Neuronal stem cell (in vitro differentiated cells): Measurements from ENCODE around the gene KLF5.

Experiments
- DNase-seq: peaks from one replicate; pipeline ENCODE4 v3.0.0-alpha.2; 2013; ENCODE audit warnings: low spot score
- H2AFZ ChIP-seq: one replicate; pipeline ENCODE4 v1.6.1; 2013; ENCODE audit warnings: mild to moderate bottlenecking, low read length, inconsistent platforms
- H2AK5ac ChIP-seq: 2 replicates; pipeline ENCODE4 v1.6.1; 2013; ENCODE audit warnings: low read depth, mild to moderate bottlenecking, inconsistent platforms, low read length, moderate library complexity, mixed read lengths
- H2BK120ac ChIP-seq: 2 replicates; pipeline ENCODE4 v1.6.1; 2013; ENCODE audit warnings: low read depth, mild to moderate bottlenecking, inconsistent platforms, low read length, moderate library complexity, mixed read lengths
- H2BK12ac ChIP-seq: one replicate; pipeline ENCODE4 v1.6.1; 2013; ENCODE audit warnings: low read length, inconsistent platforms
- H2BK15ac ChIP-seq: 2 replicates; pipeline ENCODE4 v1.6.1; 2013; ENCODE audit warnings: mild to moderate bottlenecking, low read length, inconsistent platforms, mixed read lengths
- H2BK5ac ChIP-seq: one replicate; pipeline ENCODE4 v1.6.1; 2013; ENCODE audit warnings: inconsistent platforms, mild to moderate bottlenecking, low read length, moderate library complexity
- H3K14ac ChIP-seq: one replicate; pipeline ENCODE4 v1.6.1; 2013; ENCODE audit warnings: low read length, inconsistent platforms
- H3K18ac ChIP-seq: 2 replicates; pipeline ENCODE4 v1.6.1; 2013; ENCODE audit warnings: low read length, inconsistent platforms
- H3K23ac ChIP-seq: 2 replicates; pipeline ENCODE4 v1.6.1; 2013; ENCODE audit warnings: low read depth, mild to moderate bottlenecking, mixed read lengths, low read length, inconsistent platforms; ENCODE audit not compliant: poor library complexity
- H3K27ac ChIP-seq: replicated peaks from 3 replicates; pipeline ENCODE4 v1.5.1; 2013; ENCODE audit warnings: low read length, inconsistent platforms
- H3K27me3 ChIP-seq, 3 experiments: 2 replicates each; pipeline ENCODE4 v1.6.1; 2013; ENCODE audit warnings: low read length in 3 of 3, mild to moderate bottlenecking in 2 of 3, inconsistent platforms in 1 of 3, low read depth in 1 of 3, mixed read lengths in 1 of 3, moderate library complexity in 1 of 3; ENCODE audit not compliant: control insufficient read depth in 3 of 3, insufficient read depth in 3 of 3
- H3K36me3 ChIP-seq, 2 donors: replicated peaks in 1 of 2; 2 replicates each; pipeline ENCODE4 v1.6.1; 2013; ENCODE audit warnings: low read length in 2 of 2; ENCODE audit not compliant: control insufficient read depth in 2 of 2, insufficient read depth in 2 of 2
- H3K4ac ChIP-seq: 2 replicates; pipeline ENCODE4 v1.6.1; 2013; ENCODE audit warnings: inconsistent platforms, mild to moderate bottlenecking, low read length, moderate library complexity
- H3K4me1 ChIP-seq, 2 donors: 1 replicate in 1 of 2; 2 replicates in 1 of 2; pipeline ENCODE4 v1.6.1; 2013; ENCODE audit warnings: low read length in 2 of 2, low read depth in 1 of 2; ENCODE audit not compliant: control insufficient read depth in 2 of 2, insufficient read depth in 1 of 2
- H3K4me2 ChIP-seq: one replicate; pipeline ENCODE4 v1.6.1; 2013; ENCODE audit warnings: mild to moderate bottlenecking, low read length, inconsistent platforms; ENCODE audit not compliant: insufficient read depth, poor library complexity, severe bottlenecking
- H3K4me3 ChIP-seq, 2 donors: 2 replicates each; pipeline ENCODE4 v1.5.1; 2013; ENCODE audit warnings: low read length in 2 of 2, mild to moderate bottlenecking in 2 of 2, inconsistent platforms in 1 of 2, moderate library complexity in 1 of 2
- H3K79me1 ChIP-seq: one replicate; pipeline ENCODE4 v1.6.1; 2013; ENCODE audit warnings: low read depth, mild to moderate bottlenecking, inconsistent platforms, low read length, moderate library complexity
- H3K9ac ChIP-seq: one replicate; pipeline ENCODE4 v1.6.1; 2013; ENCODE audit warnings: mild to moderate bottlenecking, low read depth, low read length, inconsistent platforms; ENCODE audit not compliant: poor library complexity
- H3K9me3 ChIP-seq, 2 donors: replicated peaks in 1 of 2; 2 replicates each; pipeline versions ENCODE3 to v1.6.1; 2013; ENCODE audit warnings: low read length in 2 of 2, mild to moderate bottlenecking in 2 of 2, inconsistent platforms in 1 of 2, low read depth in 1 of 2, mixed read lengths in 1 of 2, moderate library complexity in 1 of 2; ENCODE audit not compliant: control insufficient read depth in 2 of 2, insufficient read depth in 1 of 2
- H4K8ac ChIP-seq: one replicate; pipeline ENCODE4 v1.6.1; 2013; ENCODE audit warnings: low read depth, mild to moderate bottlenecking, inconsistent platforms, low read length, moderate library complexity
- H4K91ac ChIP-seq: one replicate; pipeline ENCODE4 v1.6.1; 2013; ENCODE audit warnings: low read length, low read depth, mild to moderate bottlenecking, inconsistent platforms; ENCODE audit not compliant: poor library complexity
- WGBS, 2 donors: extraction: QIAGEN DNeasy Blood & Tissue Kit; methylation state at CpG; one replicate each; pipeline ENCODE4 v1.1.7; 2013; ENCODE audit warnings: missing lambda C conversion rate in 2 of 2, mixed read lengths in 1 of 2; ENCODE audit not compliant: insufficient read length in 2 of 2, insufficient replicate concordance in 1 of 2; ENCODE audit errors: extremely low coverage in 2 of 2; 5-methylcytosine and 5-hydroxymethylcytosine counted together

Gene KLF5

GRCh38 chr13:73074014-73074413 lies 15.2 kb downstream of the KLF5 start:
- no peak overlapping the region for H3K4me3 ChIP-seq
- no peak overlapping the region for H3K27ac ChIP-seq
- no peak overlapping the region for H2BK12ac ChIP-seq
- H3K9me3 ChIP-seq, result no peaks in the 10 kb centered on the region
- H3K27me3 ChIP-seq, result no peaks in the 10 kb centered on the region
- H3K14ac ChIP-seq, result no peak overlapping the region
- no peak overlapping the region for H3K4me2 ChIP-seq
- H3K9ac ChIP-seq, result no peak overlapping the region
- H3K79me1 ChIP-seq, result peaks cover 1% of the 10 kb centered on the region
- H4K8ac ChIP-seq, result no peak overlapping the region
- H2AFZ ChIP-seq, result no peak overlapping the region
- H2AK5ac ChIP-seq, result no peak overlapping the region
- no peak overlapping the region for H3K18ac ChIP-seq
- no peaks in the 10 kb centered on the region for H3K36me3 ChIP-seq
- H2BK15ac ChIP-seq, result no peak overlapping the region
- no peak overlapping the region for H2BK5ac ChIP-seq
- peaks cover 4 to 9% of the 10 kb centered on the region in 2 donors for H3K4me1 ChIP-seq
- H3K4ac ChIP-seq, result no peak overlapping the region
- H4K91ac ChIP-seq, result no peak overlapping the region
- H3K23ac ChIP-seq, result no peak overlapping the region
- no peak overlapping the region for H2BK120ac ChIP-seq
- WGBS, 2 donors, result no CpG with 5 or more reads among the region's 2 CpGs
- no peak for DNase-seq

DNA sequence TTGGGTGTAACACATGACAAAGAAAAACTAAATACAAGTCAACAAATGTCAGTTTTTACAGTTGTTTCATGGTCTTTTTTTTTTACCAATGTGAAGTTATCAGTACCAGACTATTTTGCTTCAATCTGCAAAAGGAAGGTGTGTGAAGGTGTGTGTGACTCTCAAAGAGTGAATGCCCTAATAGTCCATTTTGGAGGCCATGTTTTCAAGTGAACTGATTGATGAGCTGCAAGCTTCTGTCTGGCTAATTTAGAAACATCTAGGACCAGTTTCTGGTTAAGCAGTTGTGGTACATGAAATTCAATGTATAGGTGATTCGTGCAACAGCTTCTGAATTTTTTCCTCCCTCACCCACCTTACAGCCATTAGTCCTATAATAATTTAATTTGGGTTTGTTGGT lies 16.1 kb downstream of the KLF5 start:
- no peaks in the 10 kb centered on the region for H3K9me3 ChIP-seq
- no peaks in the 10 kb centered on the region for H3K36me3 ChIP-seq
- H2AFZ ChIP-seq, result no peak overlapping the region
- H2BK120ac ChIP-seq, result no peak overlapping the region
- peaks cover 1% of the 10 kb centered on the region for H3K79me1 ChIP-seq
- no peak overlapping the region for H3K23ac ChIP-seq
- H2BK15ac ChIP-seq, result no peak overlapping the region
- H3K9ac ChIP-seq, result no peak overlapping the region
- no peak overlapping the region for H3K14ac ChIP-seq
- H4K8ac ChIP-seq, result no peak overlapping the region
- no peak overlapping the region for H2BK5ac ChIP-seq
- H3K4ac ChIP-seq, result no peak overlapping the region
- H3K4me1 ChIP-seq, result peaks cover 4 to 9% of the 10 kb centered on the region in 2 donors
- H3K27ac ChIP-seq, result no peak overlapping the region
- H3K18ac ChIP-seq, result no peak overlapping the region
- H3K4me3 ChIP-seq, result no peak overlapping the region
- WGBS, 2 donors, result no CpG with 5 or more reads among the region's 1 CpG
- H3K4me2 ChIP-seq, result no peak overlapping the region
- no peaks in the 10 kb centered on the region for H3K27me3 ChIP-seq
- no peak overlapping the region for H4K91ac ChIP-seq
- no peak overlapping the region for H2AK5ac ChIP-seq
- no peak for DNase-seq
- H2BK12ac ChIP-seq, result no peak overlapping the region

DNA sequence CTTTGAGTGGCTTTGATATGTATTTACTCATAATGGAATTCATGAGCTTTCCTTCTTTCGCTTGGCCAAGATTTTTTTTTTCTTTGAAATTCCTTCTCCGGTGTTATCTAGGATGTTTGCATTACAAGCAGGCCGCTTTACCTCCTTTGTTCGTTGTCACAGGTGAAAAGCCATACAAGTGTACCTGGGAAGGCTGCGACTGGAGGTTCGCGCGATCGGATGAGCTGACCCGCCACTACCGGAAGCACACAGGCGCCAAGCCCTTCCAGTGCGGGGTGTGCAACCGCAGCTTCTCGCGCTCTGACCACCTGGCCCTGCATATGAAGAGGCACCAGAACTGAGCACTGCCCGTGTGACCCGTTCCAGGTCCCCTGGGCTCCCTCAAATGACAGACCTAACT lies 16.7 kb downstream of the KLF5 start:
- no CpG with 5 or more reads among the region's 18 CpGs for WGBS, 2 donors
- Histone ChIP-seq H3K4me2 (no peak overlapping the region), H3K18ac (peak overlapping the region; percentile 80), H3K4ac (no peak overlapping the region), H2BK15ac (no peak overlapping the region), H3K4me1 (peaks cover 4 to 9% of the 10 kb centered on the region in 2 donors), H3K27me3 (no peaks in the 10 kb centered on the region), H4K91ac (no peak overlapping the region), H2AFZ (peak overlapping the region; percentile 29), H3K9me3 (no peaks in the 10 kb centered on the region), H3K4me3 (no peak overlapping the region), H3K9ac (no peak overlapping the region), H3K23ac (no peak overlapping the region), H3K36me3 (no peaks in the 10 kb centered on the region), H2BK5ac (no peak overlapping the region), H2BK12ac (no peak overlapping the region), H4K8ac (no peak overlapping the region), H2BK120ac (no peak overlapping the region), H3K79me1 (peaks cover 1% of the 10 kb centered on the region), H2AK5ac (no peak overlapping the region), H3K27ac (no peak overlapping the region), H3K14ac (no peak overlapping the region)
- DNase-seq, result no peak

- H2AFZ ChIP-seq, result no peak overlapping the region
- no peak overlapping the region for H4K91ac ChIP-seq
- no peaks in the 10 kb centered on the region for H3K9me3 ChIP-seq
- peaks cover 4 to 9% of the 10 kb centered on the region in 2 donors for H3K4me1 ChIP-seq
- no peak overlapping the region for H4K8ac ChIP-seq
- H3K4me2 ChIP-seq, result no peak overlapping the region
- peaks cover 1% of the 10 kb centered on the region for H3K79me1 ChIP-seq
- no peak overlapping the region for H2AK5ac ChIP-seq
- H3K27me3 ChIP-seq, result no peaks in the 10 kb centered on the region
- no peak overlapping the region for H3K18ac ChIP-seq
- no peak overlapping the region for H3K23ac ChIP-seq
- H3K14ac ChIP-seq, result no peak overlapping the region
- no peak overlapping the region for H2BK120ac ChIP-seq
- H3K4ac ChIP-seq, result no peak overlapping the region
- no peak overlapping the region for H2BK12ac ChIP-seq
- H3K27ac ChIP-seq, result no peak overlapping the region
- H3K9ac ChIP-seq, result no peak overlapping the region
- no peaks in the 10 kb centered on the region for H3K36me3 ChIP-seq
- no peak overlapping the region for H2BK5ac ChIP-seq
- no peak for DNase-seq
- H3K4me3 ChIP-seq, result no peak overlapping the region
- no CpG with 5 or more reads among the region's 2 CpGs for WGBS, 2 donors
- H2BK15ac ChIP-seq, result no peak overlapping the region
Observed at GRCh38 chr13:73075954-73076353, 17.1 kb downstream of the KLF5 start.
